ENCODE measurements around the gene FHL1. TPM values are rescaled to one million over a fixed set of nuclear protein-coding genes. Genes with fewer than 3 reads are reported as not detected.

Gene FHL1
- polyA plus RNA-seq, 4 donors, result 64.7 to 71.0 (median 65.3) TPM

GRCh38 chrX:136183917-136184316, 36.6 kb downstream of the FHL1 start:
- DNase-seq (ENCODE audit: low read depth in 4 of 4, low spot score in 3 of 4), result no peak

- no peak for DNase-seq (ENCODE audit: low read depth in 4 of 4, low spot score in 3 of 4)
Measured at GRCh38 chrX:136185401-136186022, 38.2 kb downstream of the FHL1 start.

- DNase-seq (ENCODE audit: low read depth in 4 of 4, low spot score in 3 of 4), result no peak
Measured at GRCh38 chrX:136186023-136186413, 38.7 kb downstream of the FHL1 start.

- no peak for DNase-seq (ENCODE audit: low read depth in 4 of 4, low spot score in 3 of 4)
Measured at GRCh38 chrX:136189222-136189621, 41.9 kb downstream of the FHL1 start.

GRCh38 chrX:136190038-136190713, 42.8 kb downstream of the FHL1 start:
- no peak for DNase-seq (ENCODE audit: low read depth in 4 of 4, low spot score in 3 of 4)

GRCh38 chrX:136191171-136191570, 43.8 kb downstream of the FHL1 start:
- DNase-seq (ENCODE audit: low read depth in 4 of 4, low spot score in 3 of 4), result no peak

GRCh38 chrX:136192135-136192534, 44.8 kb downstream of the FHL1 start:
- no peak for DNase-seq (ENCODE audit: low read depth in 4 of 4, low spot score in 3 of 4)

- no peak for DNase-seq (ENCODE audit: low read depth in 4 of 4, low spot score in 3 of 4)
Measured at GRCh38 chrX:136192839-136193414, 45.6 kb downstream of the FHL1 start.

GRCh38 chrX:136193771-136194170, 46.4 kb downstream of the FHL1 start:
- DNase-seq (ENCODE audit: low read depth in 4 of 4, low spot score in 3 of 4), result no peak

GRCh38 chrX:136194536-136194935, 47.2 kb downstream of the FHL1 start:
- no peak for DNase-seq (ENCODE audit: low read depth in 4 of 4, low spot score in 3 of 4)

- no peak for DNase-seq (ENCODE audit: low read depth in 4 of 4, low spot score in 3 of 4)
Measured at GRCh38 chrX:136195247-136195646, 47.9 kb downstream of the FHL1 start.

- no peak for DNase-seq (ENCODE audit: low read depth in 4 of 4, low spot score in 3 of 4)
Measured at GRCh38 chrX:136196691-136197155, 49.4 kb downstream of the FHL1 start.

GRCh38 chrX:136198010-136198409, 50.7 kb downstream of the FHL1 start:
- no peak for DNase-seq (ENCODE audit: low read depth in 4 of 4, low spot score in 3 of 4)

- DNase-seq (ENCODE audit: low read depth in 4 of 4, low spot score in 3 of 4), result no peak
Measured at GRCh38 chrX:136198678-136199243, 51.4 kb downstream of the FHL1 start.

GRCh38 chrX:136199365-136199764, 52.0 kb downstream of the FHL1 start:
- no peak for DNase-seq (ENCODE audit: low read depth in 4 of 4, low spot score in 3 of 4)

GRCh38 chrX:136200466-136200865, 53.1 kb downstream of the FHL1 start:
- DNase-seq (ENCODE audit: low read depth in 4 of 4, low spot score in 3 of 4), result no peak

GRCh38 chrX:136201601-136202000, 54.3 kb downstream of the FHL1 start:
- no peak for DNase-seq (ENCODE audit: low read depth in 4 of 4, low spot score in 3 of 4)

- no peak for DNase-seq (ENCODE audit: low read depth in 4 of 4, low spot score in 3 of 4)
Measured at GRCh38 chrX:136202889-136203288, 55.6 kb downstream of the FHL1 start.

GRCh38 chrX:136203438-136203837, 56.1 kb downstream of the FHL1 start:
- DNase-seq (ENCODE audit: low read depth in 4 of 4, low spot score in 3 of 4), result no peak

GRCh38 chrX:136203951-136204350, 56.6 kb downstream of the FHL1 start:
- no peak for DNase-seq (ENCODE audit: low read depth in 4 of 4, low spot score in 3 of 4)

- no peak for DNase-seq (ENCODE audit: low read depth in 4 of 4, low spot score in 3 of 4)
Measured at GRCh38 chrX:136204571-136204970, 57.2 kb downstream of the FHL1 start.
